GM23338 (cell line): Measurements from ENCODE around the gene TLCD4. TPM values are rescaled to one million over a fixed set of nuclear protein-coding genes. Genes with fewer than 3 reads are reported as not detected.
A peak's percentile ranks its signal among the peaks of the same experiment; 100 is the strongest.

Source experiments
- ATAC-seq: fragments of 200-7000 bp; cut with Tn5 transposase; 3 replicates; pipeline ENCODE4 v1.9.1; 2020
- DNase-seq: peaks from one replicate; pipeline ENCODE4 v3.0.0-alpha.2; 2015; ENCODE audit warnings: low spot score
- H2AFZ ChIP-seq: fragments of 200-600 bp; sonication (generic); 2 replicates; pipeline ENCODE4 v1.8.0; 2016; ENCODE audit warnings: antibody characterized with exemption, mild to moderate bottlenecking, moderate library complexity
- H3F3A ChIP-seq: fragments of 200-600 bp; sonication (generic); replicated peaks from 2 replicates; pipeline ENCODE4 v1.8.0; 2017; ENCODE audit warnings: antibody characterized with exemption, mixed run types, low read depth
- H3K27ac ChIP-seq: fragments of 200-600 bp; sonication (generic); 2 replicates; pipeline ENCODE4 v1.6.1; 2016; ENCODE audit warnings: low read depth
- H3K27me3 ChIP-seq: fragments of 200-600 bp; sonication (generic); 2 replicates; pipeline ENCODE4 v1.8.0; 2016; ENCODE audit warnings: mild to moderate bottlenecking, mixed run types, moderate library complexity; ENCODE audit not compliant: insufficient read depth
- H3K36me3 ChIP-seq: fragments of 200-600 bp; sonication (generic); 2 replicates; pipeline ENCODE4 v1.8.0; 2016; ENCODE audit warnings: mild to moderate bottlenecking; ENCODE audit not compliant: insufficient read depth
- H3K4me1 ChIP-seq: fragments of 200-600 bp; sonication (generic); 2 replicates; pipeline ENCODE4 v1.8.0; 2016; ENCODE audit warnings: mild to moderate bottlenecking, moderate library complexity; ENCODE audit not compliant: insufficient read depth
- H3K4me2 ChIP-seq: fragments of 200-600 bp; sonication (generic); 2 replicates; pipeline ENCODE4 v1.7.1; 2017; ENCODE audit warnings: mixed run types
- H3K4me3 ChIP-seq: fragments of 200-600 bp; sonication (generic); 2 replicates; pipeline ENCODE4 v1.6.1; 2016; ENCODE audit warnings: mixed run types
- H3K79me2 ChIP-seq: fragments of 200-600 bp; sonication (generic); replicated peaks from 2 replicates; pipeline ENCODE4 v1.8.0; 2017; ENCODE audit warnings: mild to moderate bottlenecking; ENCODE audit not compliant: insufficient read depth
- H3K9me2 ChIP-seq: fragments of 200-600 bp; sonication (generic); 2 replicates; pipeline ENCODE4 v1.8.0; 2017; ENCODE audit not compliant: insufficient read depth
- H4K20me1 ChIP-seq: fragments of 200-600 bp; sonication (generic); replicated peaks from 2 replicates; pipeline ENCODE4 v1.8.0; 2017; ENCODE audit warnings: mild to moderate bottlenecking; ENCODE audit not compliant: insufficient read depth
- H3K27ac Mint-ChIP-seq: 2 replicates; pipeline ENCODE4 v1.8.0; 2020; ENCODE audit warnings: inconsistent platforms, mild to moderate bottlenecking, moderate library complexity, mixed read lengths
- H3K27me3 Mint-ChIP-seq: 3 replicates; pipeline ENCODE4 v1.8.0; 2022; ENCODE audit warnings: low read depth, mild to moderate bottlenecking, moderate library complexity, mixed read lengths, inconsistent platforms; ENCODE audit not compliant: insufficient read depth, poor library complexity
- H3K36me3 Mint-ChIP-seq: 3 replicates; pipeline ENCODE4 v1.8.0; 2021; ENCODE audit warnings: low read depth, mild to moderate bottlenecking, inconsistent platforms, moderate library complexity, mixed read lengths
- H3K4me1 Mint-ChIP-seq: 3 replicates; pipeline ENCODE4 v1.8.0; 2020; ENCODE audit warnings: mild to moderate bottlenecking, inconsistent platforms, mixed read lengths
- H3K4me3 Mint-ChIP-seq: 3 replicates; pipeline ENCODE4 v1.8.0; 2021; ENCODE audit warnings: moderate library complexity, mild to moderate bottlenecking, inconsistent platforms, mixed read lengths
- H3K9me3 Mint-ChIP-seq: 3 replicates; pipeline ENCODE4 v1.8.0; 2020; ENCODE audit warnings: moderate library complexity, mild to moderate bottlenecking, inconsistent platforms, mixed read lengths
- CREB1 ChIP-seq: fragments of 250-450 bp; sonication (Bioruptor Pico); IDR thresholded peaks from 2 replicates; pipeline ENCODE4 v1.5.0; 2020; ENCODE audit warnings: low read depth, mild to moderate bottlenecking, moderate library complexity
- EZH2phosphoT487 ChIP-seq: fragments of 200-600 bp; sonication (generic); IDR thresholded peaks from one replicate; pipeline ENCODE4 v1.8.1; 2018; ENCODE audit warnings: antibody characterized with exemption; ENCODE audit not compliant: unreplicated experiment
- NANOG ChIP-seq: IDR thresholded peaks from 2 replicates; pipeline ENCODE4 v1.6.1; 2016; ENCODE audit warnings: antibody characterized with exemption, borderline replicate concordance
- polyA plus RNA-seq: library from polyadenylated mRNA; unstranded; fragments of >200 nt; fragmentation: Nextera tagmentation; extraction: Ambion mirVana; gene quantifications from 2 replicates; pipeline ENCODE4 v1.2.1, GENCODE V29; 2016
- total RNA-seq: library from RNA; depleted of rRNA; stranded (reverse); fragments of >200 nt; shearing (Covaris generic); gene quantifications from 2 replicates; pipeline ENCODE4 v1.2.3, GENCODE V29; 2014
- TF ChIP-seq, protein P1 (sequence below): fragments of 250-450 bp; sonication (Bioruptor Pico); IDR thresholded peaks from 2 replicates; pipeline ENCODE4 v1.5.0; 2020; ENCODE audit warnings: mild to moderate bottlenecking, moderate library complexity
- TF ChIP-seq, protein P2 (sequence below), 2 experiments: fragments of 200-600 bp in 1 of 2; sonication (generic) in 1 of 2; conservative IDR thresholded peaks; 2 replicates each; pipeline versions ENCODE4 v1.5.1 to v1.6.1; 2016 to 2017; ENCODE audit warnings: antibody characterized with exemption in 2 of 2, low read depth in 2 of 2, mild to moderate bottlenecking in 2 of 2, moderate library complexity in 1 of 2

The TLCD4 gene
- total and polyA plus RNA-seq, 2 experiments from 2014 or later, result 3.5 to 4.2 TPM

DNA sequence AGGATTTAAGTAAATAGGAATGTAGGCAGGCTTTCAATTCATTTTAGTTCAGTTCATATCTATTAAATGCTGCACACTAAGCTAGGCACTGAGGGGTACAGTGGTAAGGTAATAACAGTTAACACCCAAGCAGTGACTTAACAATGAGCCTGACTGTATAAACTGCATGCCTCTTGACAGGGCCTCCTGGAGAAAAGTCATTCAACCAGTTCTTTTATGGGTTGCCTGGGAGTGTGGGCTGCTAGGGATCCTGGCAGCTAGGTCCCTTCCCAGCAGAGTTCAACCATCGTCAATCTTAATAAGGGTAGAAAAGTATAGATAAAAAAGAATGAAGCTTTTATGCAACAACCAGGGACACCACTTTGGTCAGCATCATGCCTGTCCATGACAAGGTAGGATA is 36.3 kb upstream of the TLCD4 start (continued):
- TF ChIP-seq, protein P1, sequence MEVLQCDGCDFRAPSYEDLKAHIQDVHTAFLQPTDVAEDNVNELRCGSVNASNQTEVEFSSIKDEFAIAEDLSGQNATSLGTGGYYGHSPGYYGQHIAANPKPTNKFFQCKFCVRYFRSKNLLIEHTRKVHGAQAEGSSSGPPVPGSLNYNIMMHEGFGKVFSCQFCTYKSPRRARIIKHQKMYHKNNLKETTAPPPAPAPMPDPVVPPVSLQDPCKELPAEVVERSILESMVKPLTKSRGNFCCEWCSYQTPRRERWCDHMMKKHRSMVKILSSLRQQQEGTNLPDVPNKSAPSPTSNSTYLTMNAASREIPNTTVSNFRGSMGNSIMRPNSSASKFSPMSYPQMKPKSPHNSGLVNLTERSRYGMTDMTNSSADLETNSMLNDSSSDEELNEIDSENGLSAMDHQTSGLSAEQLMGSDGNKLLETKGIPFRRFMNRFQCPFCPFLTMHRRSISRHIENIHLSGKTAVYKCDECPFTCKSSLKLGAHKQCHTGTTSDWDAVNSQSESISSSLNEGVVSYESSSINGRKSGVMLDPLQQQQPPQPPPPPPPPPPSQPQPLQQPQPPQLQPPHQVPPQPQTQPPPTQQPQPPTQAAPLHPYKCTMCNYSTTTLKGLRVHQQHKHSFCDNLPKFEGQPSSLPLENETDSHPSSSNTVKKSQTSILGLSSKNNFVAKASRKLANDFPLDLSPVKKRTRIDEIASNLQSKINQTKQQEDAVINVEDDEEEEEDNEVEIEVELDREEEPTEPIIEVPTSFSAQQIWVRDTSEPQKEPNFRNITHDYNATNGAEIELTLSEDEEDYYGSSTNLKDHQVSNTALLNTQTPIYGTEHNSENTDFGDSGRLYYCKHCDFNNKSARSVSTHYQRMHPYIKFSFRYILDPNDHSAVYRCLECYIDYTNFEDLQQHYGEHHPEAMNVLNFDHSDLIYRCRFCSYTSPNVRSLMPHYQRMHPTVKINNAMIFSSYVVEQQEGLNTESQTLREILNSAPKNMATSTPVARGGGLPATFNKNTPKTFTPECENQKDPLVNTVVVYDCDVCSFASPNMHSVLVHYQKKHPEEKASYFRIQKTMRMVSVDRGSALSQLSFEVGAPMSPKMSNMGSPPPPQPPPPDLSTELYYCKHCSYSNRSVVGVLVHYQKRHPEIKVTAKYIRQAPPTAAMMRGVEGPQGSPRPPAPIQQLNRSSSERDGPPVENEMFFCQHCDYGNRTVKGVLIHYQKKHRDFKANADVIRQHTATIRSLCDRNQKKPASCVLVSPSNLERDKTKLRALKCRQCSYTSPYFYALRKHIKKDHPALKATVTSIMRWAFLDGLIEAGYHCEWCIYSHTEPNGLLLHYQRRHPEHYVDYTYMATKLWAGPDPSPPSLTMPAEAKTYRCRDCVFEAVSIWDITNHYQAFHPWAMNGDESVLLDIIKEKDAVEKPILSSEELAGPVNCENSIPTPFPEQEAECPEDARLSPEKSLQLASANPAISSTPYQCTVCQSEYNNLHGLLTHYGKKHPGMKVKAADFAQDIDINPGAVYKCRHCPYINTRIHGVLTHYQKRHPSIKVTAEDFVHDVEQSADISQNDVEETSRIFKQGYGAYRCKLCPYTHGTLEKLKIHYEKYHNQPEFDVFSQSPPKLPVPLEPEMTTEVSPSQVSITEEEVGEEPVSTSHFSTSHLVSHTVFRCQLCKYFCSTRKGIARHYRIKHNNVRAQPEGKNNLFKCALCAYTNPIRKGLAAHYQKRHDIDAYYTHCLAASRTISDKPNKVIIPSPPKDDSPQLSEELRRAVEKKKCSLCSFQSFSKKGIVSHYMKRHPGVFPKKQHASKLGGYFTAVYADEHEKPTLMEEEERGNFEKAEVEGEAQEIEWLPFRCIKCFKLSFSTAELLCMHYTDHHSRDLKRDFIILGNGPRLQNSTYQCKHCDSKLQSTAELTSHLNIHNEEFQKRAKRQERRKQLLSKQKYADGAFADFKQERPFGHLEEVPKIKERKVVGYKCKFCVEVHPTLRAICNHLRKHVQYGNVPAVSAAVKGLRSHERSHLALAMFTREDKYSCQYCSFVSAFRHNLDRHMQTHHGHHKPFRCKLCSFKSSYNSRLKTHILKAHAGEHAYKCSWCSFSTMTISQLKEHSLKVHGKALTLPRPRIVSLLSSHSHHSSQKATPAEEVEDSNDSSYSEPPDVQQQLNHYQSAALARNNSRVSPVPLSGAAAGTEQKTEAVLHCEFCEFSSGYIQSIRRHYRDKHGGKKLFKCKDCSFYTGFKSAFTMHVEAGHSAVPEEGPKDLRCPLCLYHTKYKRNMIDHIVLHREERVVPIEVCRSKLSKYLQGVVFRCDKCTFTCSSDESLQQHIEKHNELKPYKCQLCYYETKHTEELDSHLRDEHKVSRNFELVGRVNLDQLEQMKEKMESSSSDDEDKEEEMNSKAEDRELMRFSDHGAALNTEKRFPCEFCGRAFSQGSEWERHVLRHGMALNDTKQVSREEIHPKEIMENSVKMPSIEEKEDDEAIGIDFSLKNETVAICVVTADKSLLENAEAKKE (CRISPR knock-in tag), result no peak
- no peak for TF ChIP-seq CREB1 (CRISPR knock-in tag)

DNA sequence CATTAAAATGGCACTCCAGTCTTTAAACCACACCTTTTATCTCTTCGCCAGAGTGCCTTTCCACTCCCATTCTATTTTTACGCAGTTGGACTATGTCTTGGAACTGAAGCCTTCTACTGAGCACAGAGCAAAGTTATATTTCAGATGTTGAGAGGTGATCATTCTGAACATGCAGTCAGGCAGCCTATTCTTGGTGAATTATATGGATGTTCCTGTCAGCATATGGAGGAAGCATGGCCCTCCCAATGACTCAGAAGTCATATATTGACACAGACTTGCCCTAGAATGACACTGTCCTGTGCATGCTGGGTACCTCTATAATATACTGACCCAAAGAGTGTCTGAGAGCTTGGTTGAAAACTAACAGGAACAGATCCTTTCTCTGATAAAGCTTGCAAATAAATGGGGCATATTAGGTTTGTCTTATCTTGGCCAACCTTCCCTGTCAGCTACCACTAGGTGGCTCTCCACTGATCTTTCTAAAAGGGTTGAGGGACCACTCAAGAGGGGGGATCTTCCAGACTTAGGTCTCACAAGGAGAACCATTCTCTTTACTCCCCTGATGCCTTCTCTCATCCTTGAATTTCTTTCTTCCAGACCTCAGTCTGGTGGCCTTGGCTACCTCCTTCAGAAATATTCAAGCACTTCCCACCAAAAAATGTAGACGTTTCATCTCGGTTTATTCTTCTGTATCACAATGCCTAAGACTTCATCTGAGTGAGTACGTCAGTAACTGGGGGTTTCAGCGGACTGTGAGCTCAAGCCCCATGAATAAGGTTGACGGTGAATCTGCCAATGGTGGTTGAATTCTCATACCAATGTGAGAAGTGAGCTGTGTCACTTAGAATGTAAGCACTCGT is 32.6 kb upstream of the TLCD4 start:
- H3K79me2 ChIP-seq, result no peaks in the 10 kb centered on the region
- Mint-ChIP-seq H3K4me1 (peaks cover 26% of the 10 kb centered on the region), H3K27me3 (peaks cover 4% of the 10 kb centered on the region), H3K36me3 (no peaks in the 10 kb centered on the region), H3K4me3 (no peak overlapping the region), H3K27ac (no peak overlapping the region), H3K9me3 (no peaks in the 10 kb centered on the region)
- 0 out of 2 replicates have a peak overlapping the region, but pooled peaks have one; percentile 12 for H3K4me3 ChIP-seq
- no peak overlapping the region for H3K27ac ChIP-seq
- 0 out of 2 replicates have a peak, but pooled peaks cover 4% of the 10 kb centered on the region for H3F3A ChIP-seq
- H3K9me2 ChIP-seq, result peaks cover 2% of the 10 kb centered on the region; the same call in 1 of the 2 replicates
- peak; percentile 83 for DNase-seq
- peak overlapping the region; percentile 38; the same call in 1 of the 2 replicates for H2AFZ ChIP-seq
- H3K4me2 ChIP-seq, result peak overlapping the region; percentile 68
- no peaks in the 10 kb centered on the region for H3K27me3 ChIP-seq
- no peaks in the 10 kb centered on the region for H4K20me1 ChIP-seq
- H3K36me3 ChIP-seq, result no peaks in the 10 kb centered on the region
- ATAC-seq, result peak; percentile 85
- H3K4me1 ChIP-seq, result peaks cover 34% of the 10 kb centered on the region
- TF ChIP-seq, protein P1 (CRISPR knock-in tag), result peak; percentile 95
- no peak for TF ChIP-seq EZH2phosphoT487
- TF ChIP-seq NANOG, result no peak
- TF ChIP-seq, protein P2, sequence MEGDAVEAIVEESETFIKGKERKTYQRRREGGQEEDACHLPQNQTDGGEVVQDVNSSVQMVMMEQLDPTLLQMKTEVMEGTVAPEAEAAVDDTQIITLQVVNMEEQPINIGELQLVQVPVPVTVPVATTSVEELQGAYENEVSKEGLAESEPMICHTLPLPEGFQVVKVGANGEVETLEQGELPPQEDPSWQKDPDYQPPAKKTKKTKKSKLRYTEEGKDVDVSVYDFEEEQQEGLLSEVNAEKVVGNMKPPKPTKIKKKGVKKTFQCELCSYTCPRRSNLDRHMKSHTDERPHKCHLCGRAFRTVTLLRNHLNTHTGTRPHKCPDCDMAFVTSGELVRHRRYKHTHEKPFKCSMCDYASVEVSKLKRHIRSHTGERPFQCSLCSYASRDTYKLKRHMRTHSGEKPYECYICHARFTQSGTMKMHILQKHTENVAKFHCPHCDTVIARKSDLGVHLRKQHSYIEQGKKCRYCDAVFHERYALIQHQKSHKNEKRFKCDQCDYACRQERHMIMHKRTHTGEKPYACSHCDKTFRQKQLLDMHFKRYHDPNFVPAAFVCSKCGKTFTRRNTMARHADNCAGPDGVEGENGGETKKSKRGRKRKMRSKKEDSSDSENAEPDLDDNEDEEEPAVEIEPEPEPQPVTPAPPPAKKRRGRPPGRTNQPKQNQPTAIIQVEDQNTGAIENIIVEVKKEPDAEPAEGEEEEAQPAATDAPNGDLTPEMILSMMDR (conservative IDR thresholded peaks at IDR 0.05; ENCODE audit: low read depth in 2 of 2), result peak; percentile 85 to 88
